H1 (cell line): ENCODE results near the gene HIBADH. TPM values are rescaled to one million over a fixed set of nuclear protein-coding genes. Genes with fewer than 3 reads are reported as not detected.

ENCODE experiments used
- ASH2L ChIP-seq: fragments of 200-600, 300-600 bp; sonication (generic); IDR thresholded peaks from one replicate; pipeline ENCODE4 v1.7.1; 2017; ENCODE audit warnings: low read length
- BRCA1 ChIP-seq: IDR thresholded peaks from 2 replicates; pipeline ENCODE4 v1.6.1; 2012; ENCODE audit warnings: low read depth, low read length, improper control_type of control experiment
- EGR1 ChIP-seq: IDR thresholded peaks from 2 replicates; pipeline ENCODE4 v1.6.1; 2011; ENCODE audit warnings: low read depth, low read length, borderline replicate concordance
- KDM5A ChIP-seq: fragments of 200-600 bp; IDR thresholded peaks from 2 replicates; pipeline ENCODE4 v1.7.1; 2012; ENCODE audit warnings: mild to moderate bottlenecking, low read length, inconsistent platforms, mixed read lengths
- SIRT6 ChIP-seq: IDR thresholded peaks from one replicate; pipeline ENCODE4 v1.7.1; 2012; ENCODE audit warnings: low read length, inconsistent platforms
- YY1 ChIP-seq: IDR thresholded peaks from 2 replicates; pipeline ENCODE4 v1.6.1; 2011; ENCODE audit warnings: low read depth, mild to moderate bottlenecking, low read length
- polyA plus RNA-seq, 7 experiments: library from polyadenylated mRNA; depleted of rRNA in 3 of 7; stranded (reverse) in 5 of 7; unstranded in 2 of 7; fragments of >200 nt in 5 of 7; fragments of 200-250 nt in 2 of 7; gene quantifications; 1 replicate in 5 of 7; 2 replicates in 1 of 7; 4 replicates in 1 of 7; pipeline versions ENCODE4 v1.2.1 to v1.2.3, GENCODE V29; 2011 to 2013; ENCODE audit warnings: missing spikeins in 2 of 7, mixed read lengths in 2 of 7
- total RNA-seq: library from RNA; stranded (reverse); fragmentation: NEBNext Ultra II Directional; extraction: Animal tissue kit (Norgen Biotek cat#: 25700); gene quantifications from 2 replicates; pipeline ENCODE4 v1.2.1, GENCODE V29; 2021
- TF ChIP-seq, protein P1 (sequence below), 3 experiments: IDR thresholded peaks; 1 replicate in 2 of 3; 2 replicates in 1 of 3; pipeline versions ENCODE4 v1.5.1 to v1.6.1; 2011; ENCODE audit warnings: low read length in 3 of 3, mild to moderate bottlenecking in 3 of 3, inconsistent platforms in 2 of 3, low read depth in 1 of 3, moderate library complexity in 1 of 3; ENCODE audit not compliant: insufficient read depth in 1 of 3; ENCODE audit errors: control extremely low read depth in 1 of 3

HIBADH gene
- total and polyA plus RNA-seq, 2 of the 8 experiments (the other 6 are each of a cell fraction or from before 2014, with no cell fraction given): 30.1 to 39.5 TPM

GRCh38 chr7:27549606-27550005, 113.1 kb downstream of the HIBADH start (continued):
- TF ChIP-seq ASH2L (no peak), KDM5A (no peak), BRCA1 (no peak), YY1 (no peak), EGR1 (no peak), SIRT6 (no peak)
- TF ChIP-seq, protein P1, sequence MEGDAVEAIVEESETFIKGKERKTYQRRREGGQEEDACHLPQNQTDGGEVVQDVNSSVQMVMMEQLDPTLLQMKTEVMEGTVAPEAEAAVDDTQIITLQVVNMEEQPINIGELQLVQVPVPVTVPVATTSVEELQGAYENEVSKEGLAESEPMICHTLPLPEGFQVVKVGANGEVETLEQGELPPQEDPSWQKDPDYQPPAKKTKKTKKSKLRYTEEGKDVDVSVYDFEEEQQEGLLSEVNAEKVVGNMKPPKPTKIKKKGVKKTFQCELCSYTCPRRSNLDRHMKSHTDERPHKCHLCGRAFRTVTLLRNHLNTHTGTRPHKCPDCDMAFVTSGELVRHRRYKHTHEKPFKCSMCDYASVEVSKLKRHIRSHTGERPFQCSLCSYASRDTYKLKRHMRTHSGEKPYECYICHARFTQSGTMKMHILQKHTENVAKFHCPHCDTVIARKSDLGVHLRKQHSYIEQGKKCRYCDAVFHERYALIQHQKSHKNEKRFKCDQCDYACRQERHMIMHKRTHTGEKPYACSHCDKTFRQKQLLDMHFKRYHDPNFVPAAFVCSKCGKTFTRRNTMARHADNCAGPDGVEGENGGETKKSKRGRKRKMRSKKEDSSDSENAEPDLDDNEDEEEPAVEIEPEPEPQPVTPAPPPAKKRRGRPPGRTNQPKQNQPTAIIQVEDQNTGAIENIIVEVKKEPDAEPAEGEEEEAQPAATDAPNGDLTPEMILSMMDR (IDR thresholded peaks at IDR 0.05; ENCODE audit: control extremely low read depth in 1 of 3, insufficient read depth in 1 of 3, low read depth in 1 of 3, low read length in 3 of 3): no peak
